SK-N-SH (cell line): ENCODE measurements around the gene DCTN3. TPM values are rescaled to one million over a fixed set of nuclear protein-coding genes. Genes with fewer than 3 reads are reported as not detected.

Experiments used
- CTCF ChIA-PET: fragments of 300-600, 350-600 bp; formaldehyde crosslinking; extraction: SDS; loops from one replicate; lab custom pipeline; 2021; lab: Yijun Ruan, JAX
- POLR2A ChIA-PET: fragments of 350-600 bp; sonication (Branson Sonifier 250); formaldehyde crosslinking; extraction: SDS; loops from one replicate; lab custom pipeline; 2020; ENCODE audit warnings: antibody characterized with exemption, inconsistent platforms; lab: Yijun Ruan, JAX
- DNase-seq: peaks from one replicate; pipeline ENCODE4 v3.0.0; 2012
- H2AFZ ChIP-seq: fragments of 200-600 bp; sonication (generic); 2 replicates; pipeline ENCODE4 v1.8.1; 2016; ENCODE audit warnings: antibody characterized with exemption, mild to moderate bottlenecking, low read depth
- H3F3A ChIP-seq: fragments of 200-600 bp; sonication (generic); replicated peaks from 2 replicates; pipeline ENCODE3; 2016; ENCODE audit warnings: antibody characterized with exemption, mild to moderate bottlenecking; ENCODE audit not compliant: insufficient read depth
- H3K27ac ChIP-seq, 2 experiments: fragments of 200-500 bp in 1 of 2; fragments of 200-600 bp in 1 of 2; sonication (Bioruptor generic) in 1 of 2; sonication (generic), shearing (Covaris generic) in 1 of 2; 2 replicates each; pipeline versions ENCODE4 v1.5.1 to v1.6.1; 2014 to 2016; ENCODE audit warnings: low read depth in 2 of 2, inconsistent platforms in 1 of 2, low read length in 1 of 2, mild to moderate bottlenecking in 1 of 2, mixed read lengths in 1 of 2
- H3K27me3 ChIP-seq: fragments of 200-600 bp; sonication (generic), shearing (Covaris generic); 2 replicates; pipeline ENCODE4 v1.6.1; 2016; ENCODE audit warnings: mixed run types; ENCODE audit not compliant: insufficient read depth
- H3K36me3 ChIP-seq, 2 experiments: fragments of 200-500 bp in 1 of 2; fragments of 200-600 bp in 1 of 2; sonication (Bioruptor generic) in 1 of 2; sonication (generic) in 1 of 2; replicated peaks in 1 of 2; 2 replicates each; pipeline versions ENCODE3 to v1.5.1; 2014 to 2016; ENCODE audit warnings: low read length in 1 of 2, mild to moderate bottlenecking in 1 of 2; ENCODE audit not compliant: insufficient read depth in 2 of 2, control insufficient read depth in 1 of 2
- H3K4me1 ChIP-seq, 2 experiments: fragments of 200-500 bp in 1 of 2; fragments of 200-600 bp in 1 of 2; sonication (Bioruptor generic) in 1 of 2; sonication (generic), shearing (Covaris generic) in 1 of 2; 2 replicates each; pipeline versions ENCODE4 v1.5.1 to v1.6.1; 2014 to 2016; ENCODE audit warnings: low read depth in 1 of 2, low read length in 1 of 2, mixed run types in 1 of 2; ENCODE audit not compliant: insufficient read depth in 2 of 2, control insufficient read depth in 1 of 2
- H3K4me2 ChIP-seq: fragments of 200-600 bp; sonication (generic), shearing (Covaris generic); 2 replicates; pipeline ENCODE4 v1.6.1; 2017; ENCODE audit warnings: mixed run types
- H3K4me3 ChIP-seq, 2 experiments: fragments of 200-500 bp in 1 of 2; fragments of 200-600 bp in 1 of 2; sonication (Bioruptor generic) in 1 of 2; sonication (generic), shearing (Covaris generic) in 1 of 2; 2 replicates each; pipeline versions ENCODE4 v1.5.1 to v1.8.1; 2014 to 2016; ENCODE audit warnings: low read depth in 2 of 2, inconsistent platforms in 1 of 2, low read length in 1 of 2, mild to moderate bottlenecking in 1 of 2, mixed read lengths in 1 of 2, moderate library complexity in 1 of 2
- H3K79me2 ChIP-seq: fragments of 200-600 bp; sonication (generic); 2 replicates; pipeline ENCODE4 v1.8.1; 2017; ENCODE audit warnings: mild to moderate bottlenecking; ENCODE audit not compliant: insufficient read depth
- H3K9ac ChIP-seq: fragments of 200-600 bp; sonication (generic); 2 replicates; pipeline ENCODE4 v1.6.1; 2017; ENCODE audit warnings: mixed run types
- H3K9me2 ChIP-seq: fragments of 200-600 bp; sonication (generic); 2 replicates; pipeline ENCODE4 v1.6.1; 2017; ENCODE audit warnings: mixed run types
- H3K9me3 ChIP-seq: fragments of 200-600 bp; sonication (generic); 2 replicates; pipeline ENCODE4 v1.6.1; 2017; ENCODE audit warnings: mixed run types, mild to moderate bottlenecking, moderate library complexity
- H4K20me1 ChIP-seq: fragments of 200-600 bp; sonication (generic); 2 replicates; pipeline ENCODE4 v1.6.1; 2017; ENCODE audit warnings: mild to moderate bottlenecking, mixed run types; ENCODE audit not compliant: insufficient read depth
- CHD2 ChIP-seq: fragments of 150-350 bp; IDR thresholded peaks from 2 replicates; pipeline ENCODE4 v1.6.1; 2018; ENCODE audit warnings: low read length; ENCODE audit not compliant: partially characterized antibody
- ELF1 ChIP-seq: IDR thresholded peaks from 2 replicates; pipeline ENCODE4 v1.4.0; 2012
- EZH2phosphoT487 ChIP-seq: fragments of 200-600 bp; sonication (generic); IDR thresholded peaks from 2 replicates; pipeline ENCODE4 v1.6.1; 2017; ENCODE audit warnings: low read depth, mixed run types, mild to moderate bottlenecking, antibody characterized with exemption, moderate library complexity, borderline replicate concordance
- FOXJ3 ChIP-seq: sonication (generic); formaldehyde crosslinking; IDR thresholded peaks from 2 replicates; pipeline ENCODE4 v1.5.1; 2020; ENCODE audit warnings: mild to moderate bottlenecking, missing genetic modification reagents
- GABPA ChIP-seq: IDR thresholded peaks from 2 replicates; pipeline ENCODE4 v1.4.0; 2012; ENCODE audit warnings: low read depth, mild to moderate bottlenecking
- GATA2 ChIP-seq: sonication (generic); formaldehyde crosslinking; IDR thresholded peaks from 2 replicates; pipeline ENCODE4 v1.5.0; 2020; ENCODE audit warnings: mild to moderate bottlenecking, missing genetic modification reagents
- MAX ChIP-seq: IDR thresholded peaks from 2 replicates; pipeline ENCODE4 v1.4.0; 2012; ENCODE audit warnings: low read depth
- MEF2A ChIP-seq: IDR thresholded peaks from 2 replicates; pipeline ENCODE4 v1.4.0; 2012; ENCODE audit warnings: low read depth, borderline replicate concordance
- MXI1 ChIP-seq: IDR thresholded peaks from 2 replicates; pipeline ENCODE4 v1.6.1; 2012; ENCODE audit warnings: mild to moderate bottlenecking, low read depth, low read length, improper control_type of control experiment
- PBX3 ChIP-seq: IDR thresholded peaks from 2 replicates; pipeline ENCODE4; 2012
- POLR2AphosphoS5 ChIP-seq: IDR thresholded peaks from 2 replicates; pipeline ENCODE4 v1.6.1; 2012; ENCODE audit warnings: low read depth, low read length
- SIN3A ChIP-seq: IDR thresholded peaks from 2 replicates; pipeline ENCODE4 v1.6.1; 2012; ENCODE audit warnings: low read depth, mild to moderate bottlenecking, low read length, moderate library complexity, borderline replicate concordance
- TAF1 ChIP-seq: IDR thresholded peaks from 2 replicates; pipeline ENCODE4 v1.6.1; 2012; ENCODE audit warnings: low read depth, mild to moderate bottlenecking, low read length, moderate library complexity, borderline replicate concordance
- TCF12 ChIP-seq: IDR thresholded peaks from 2 replicates; pipeline ENCODE4 v1.4.0; 2012
- TEAD4 ChIP-seq: IDR thresholded peaks from 2 replicates; pipeline ENCODE4 v1.4.0; 2012; ENCODE audit warnings: mild to moderate bottlenecking, borderline replicate concordance; ENCODE audit not compliant: insufficient read depth
- USF2 ChIP-seq: fragments of 150-350 bp; IDR thresholded peaks from 2 replicates; pipeline ENCODE4 v1.6.1; 2017; ENCODE audit warnings: antibody characterized with exemption, low read length, low read depth, borderline replicate concordance
- YY1 ChIP-seq: IDR thresholded peaks from 2 replicates; pipeline ENCODE4 v1.4.0; 2012; ENCODE audit warnings: low read depth, mild to moderate bottlenecking
- WGBS: methylation state at CpG from one replicate; pipeline ENCODE4 v1.1.6; 2017; ENCODE audit warnings: low lambda C conversion rate; 5-methylcytosine and 5-hydroxymethylcytosine counted together
- polyA plus RNA-seq, 3 experiments: library from polyadenylated mRNA; depleted of rRNA; stranded (reverse); fragments of >200 nt; gene quantifications; 2 replicates each; pipeline ENCODE4 v1.2.3, GENCODE V29; 2012
- TF ChIP-seq, protein P1 (sequence below): IDR thresholded peaks from 2 replicates; pipeline ENCODE4 v1.4.0; 2012; ENCODE audit warnings: low read depth, borderline replicate concordance
- TF ChIP-seq, protein P2 (sequence below): fragments of 200-600 bp; sonication (generic); IDR thresholded peaks from 2 replicates; pipeline ENCODE4 v1.6.1; 2017; ENCODE audit warnings: antibody characterized with exemption, mild to moderate bottlenecking, moderate library complexity

Gene DCTN3
- polyA plus RNA-seq, 1 of the 3 experiments (the other 2 are of a cell fraction) = 300 TPM

DNA sequence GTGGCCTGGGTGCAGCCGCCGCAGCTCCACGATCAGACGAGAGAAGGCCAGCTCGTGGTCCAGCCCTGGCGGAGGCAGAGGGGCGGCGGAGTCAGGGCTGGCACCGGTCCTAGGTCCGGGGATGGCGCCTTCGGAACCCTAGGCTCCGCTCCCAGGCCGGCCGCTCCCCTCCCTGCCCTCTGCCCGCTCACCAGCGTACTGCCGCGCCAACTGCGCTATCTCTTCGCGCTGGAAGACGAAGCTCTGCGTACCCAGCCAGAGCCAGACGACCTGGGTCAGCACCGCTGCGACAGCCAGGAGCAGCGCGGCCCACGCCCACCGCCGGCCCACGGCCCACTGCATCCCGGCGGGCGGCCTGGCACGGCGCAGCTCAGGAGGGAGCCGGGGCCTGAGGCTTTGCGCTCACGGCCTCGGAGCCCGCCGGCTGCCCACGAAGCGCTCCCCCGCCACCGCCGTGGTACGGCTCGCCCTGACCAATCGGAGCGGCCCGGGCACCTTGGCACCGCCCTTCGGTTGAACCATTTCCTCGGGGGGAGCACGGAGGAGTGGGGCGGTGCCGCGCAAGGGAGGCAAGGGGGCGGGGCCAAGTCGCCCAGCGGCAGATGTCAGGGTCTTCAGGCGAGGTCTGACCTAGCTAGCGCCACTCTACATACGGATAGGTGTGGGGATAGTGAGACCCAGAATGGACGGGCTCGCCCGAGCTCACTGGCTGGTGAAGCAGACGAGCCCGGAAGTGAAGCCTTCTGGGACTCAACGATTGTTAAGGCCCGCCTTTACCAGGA lies 17.3 kb upstream of the DCTN3 start, which contains the start of gene SIGMAR1:
TSS of gene SIGMAR1 (minus strand) at position 432 of the 782 bp plus-strand sequence. CDS start at position 342, 90 bp downstream.
- Histone ChIP-seq H3K27ac (peak within 1 kb of the TSS; percentile 32 to 72; a peak in 3 of 4 replicates), H2AFZ (peak within 1 kb of the TSS; percentile 90), H3F3A (no peaks in the 10 kb centered on the region), H3K9me3 (no peaks in the 10 kb centered on the region), H3K4me1 (peaks cover 4 to 20% of the 10 kb centered on the region in 2 experiments; a peak in 1 of 4 replicates), H3K4me2 (peak within 1 kb of the TSS; percentile 98), H4K20me1 (0 out of 2 replicates have a peak, but pooled peaks cover 3% of the 10 kb centered on the region), H3K27me3 (no peaks in the 10 kb centered on the region), H3K79me2 (peaks cover 22% of the 10 kb centered on the region), H3K9me2 (no peaks in the 10 kb centered on the region), H3K9ac (peak within 1 kb of the TSS; percentile 67), H3K36me3 (peaks cover 0 to 5% of the 10 kb centered on the region in 2 experiments), H3K4me3 (peak within 1 kb of the TSS; percentile 66 to 69)
- ChIA-PET POLR2A (interaction anchor here (0.6 to 2.3 kb wide), 11 partner anchors 8 to 586 kb away, joined by 3 to 22 read pairs (median 7); partner anchors contain the start of genes ARID3C, DCTN3, GALT and RPP25L), CTCF (interaction anchor here (0.6 to 12.3 kb wide), 11 partner anchors 12 to 262 kb away, joined by 3 to 256 read pairs (median 7); partner anchors contain the start of genes GALT, IL11RA and RPP25L)
- DNase-seq = peak; percentile 98
- TF ChIP-seq MEF2A = no peak
- TF ChIP-seq FOXJ3 (CRISPR knock-in tag) = no peak
- TF ChIP-seq POLR2AphosphoS5 = peak; percentile 55
- TF ChIP-seq YY1 = 0 out of 2 replicates have a peak, but pooled peaks have one; percentile 20
- TF ChIP-seq GABPA = peak; percentile 48; the same call in 1 of the 2 replicates
- no peak for TF ChIP-seq USF2
- TF ChIP-seq PBX3 = peak; percentile 12; the same call in 1 of the 2 replicates
- peak; percentile 37 for TF ChIP-seq MXI1
- peak; percentile 21; the same call in 1 of the 2 replicates for TF ChIP-seq GATA2 (CRISPR knock-in tag)
- no peak for TF ChIP-seq EZH2phosphoT487
- no peak for TF ChIP-seq TEAD4
- TF ChIP-seq ELF1 = peak; percentile 76
- peak; percentile 70 for TF ChIP-seq TAF1
- TF ChIP-seq TCF12 = no peak
- TF ChIP-seq CHD2 = peak; percentile 16
- TF ChIP-seq MAX = peak; percentile 32; the same call in 1 of the 2 replicates
- no peak for TF ChIP-seq SIN3A
- TF ChIP-seq, protein P1, sequence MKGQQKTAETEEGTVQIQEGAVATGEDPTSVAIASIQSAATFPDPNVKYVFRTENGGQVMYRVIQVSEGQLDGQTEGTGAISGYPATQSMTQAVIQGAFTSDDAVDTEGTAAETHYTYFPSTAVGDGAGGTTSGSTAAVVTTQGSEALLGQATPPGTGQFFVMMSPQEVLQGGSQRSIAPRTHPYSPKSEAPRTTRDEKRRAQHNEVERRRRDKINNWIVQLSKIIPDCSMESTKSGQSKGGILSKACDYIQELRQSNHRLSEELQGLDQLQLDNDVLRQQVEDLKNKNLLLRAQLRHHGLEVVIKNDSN = 0 out of 2 replicates have a peak, but pooled peaks have one; percentile 56
- TF ChIP-seq, protein P2, sequence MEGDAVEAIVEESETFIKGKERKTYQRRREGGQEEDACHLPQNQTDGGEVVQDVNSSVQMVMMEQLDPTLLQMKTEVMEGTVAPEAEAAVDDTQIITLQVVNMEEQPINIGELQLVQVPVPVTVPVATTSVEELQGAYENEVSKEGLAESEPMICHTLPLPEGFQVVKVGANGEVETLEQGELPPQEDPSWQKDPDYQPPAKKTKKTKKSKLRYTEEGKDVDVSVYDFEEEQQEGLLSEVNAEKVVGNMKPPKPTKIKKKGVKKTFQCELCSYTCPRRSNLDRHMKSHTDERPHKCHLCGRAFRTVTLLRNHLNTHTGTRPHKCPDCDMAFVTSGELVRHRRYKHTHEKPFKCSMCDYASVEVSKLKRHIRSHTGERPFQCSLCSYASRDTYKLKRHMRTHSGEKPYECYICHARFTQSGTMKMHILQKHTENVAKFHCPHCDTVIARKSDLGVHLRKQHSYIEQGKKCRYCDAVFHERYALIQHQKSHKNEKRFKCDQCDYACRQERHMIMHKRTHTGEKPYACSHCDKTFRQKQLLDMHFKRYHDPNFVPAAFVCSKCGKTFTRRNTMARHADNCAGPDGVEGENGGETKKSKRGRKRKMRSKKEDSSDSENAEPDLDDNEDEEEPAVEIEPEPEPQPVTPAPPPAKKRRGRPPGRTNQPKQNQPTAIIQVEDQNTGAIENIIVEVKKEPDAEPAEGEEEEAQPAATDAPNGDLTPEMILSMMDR = no peak
- 0% methylated on average over 4 of the region's 74 CpGs for WGBS
